Caki2 (cell line): ENCODE results near the gene RMI1. TPM values are rescaled to one million over a fixed set of nuclear protein-coding genes. Genes with fewer than 3 reads are reported as not detected.
"Not testable (repeated sequence)": the region's sequence is repeated elsewhere in the genome, so short reads cannot be mapped to it uniquely, and the experiment has no call there.

ENCODE experiments used
- DNase-seq: peaks from one replicate; pipeline ENCODE4 v3.0.0-alpha.2; 2015; ENCODE audit warnings: low read depth
- in situ Hi-C: cut with HindIII; loops from 2 replicates; pipeline ENCODE4 v1.10.0; 2016; ENCODE audit warnings: low sequenced_read_pairs, low pct_unique_long_range_greater_than_20kb, mixed read lengths
- total RNA-seq: library from RNA; depleted of rRNA; stranded (reverse); fragments of >200 nt; shearing (Covaris generic); gene quantifications from 2 replicates; pipeline ENCODE4 v1.2.3, GENCODE V29; 2014; ENCODE audit warnings: low replicate concordance; rRNA removed

The RMI1 gene
- total RNA-seq, result 4.7 and 12.4 TPM in 2 replicates

DNA sequence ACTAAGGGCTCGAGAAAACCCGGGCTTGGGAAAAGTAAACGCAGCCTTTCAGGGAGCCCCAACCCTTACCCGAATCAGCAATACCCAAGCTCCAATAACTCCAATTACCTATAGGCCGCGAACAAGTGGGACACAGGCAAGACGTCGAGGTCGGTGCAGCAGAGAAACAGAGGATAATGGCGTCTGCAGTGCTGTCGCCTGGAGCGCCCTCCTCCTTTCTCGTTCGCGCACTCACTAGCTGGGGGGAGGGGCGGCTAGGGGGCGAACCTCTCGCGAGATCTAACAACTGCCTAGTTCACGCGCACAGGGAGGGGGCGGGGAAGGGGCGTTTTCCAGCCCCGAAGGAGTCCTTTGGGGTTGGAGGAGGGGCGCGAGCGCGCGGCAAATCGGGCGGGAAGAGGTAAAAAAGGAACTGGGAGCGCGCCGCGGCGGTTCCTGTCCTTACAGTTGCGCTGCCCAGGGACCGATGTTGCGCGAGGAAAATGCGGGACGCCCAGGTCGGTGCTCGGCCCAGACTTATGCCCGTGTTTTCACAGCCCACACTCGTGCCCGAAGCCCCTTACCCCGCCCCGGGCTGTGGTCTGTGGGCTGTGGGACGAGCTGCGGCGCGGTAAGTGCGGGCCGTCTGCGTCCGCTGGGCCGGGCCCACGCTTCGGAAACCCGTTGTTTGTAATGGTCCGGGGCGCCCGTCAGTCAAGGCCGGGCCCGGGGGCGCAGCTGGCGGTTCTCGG lies at the start of gene RMI1:
TSS of gene RMI1 (plus strand) at position 411 of the 731 bp plus-strand sequence. CDS start 20,182 bp downstream, outside the sequence.
- peak; percentile 95 for DNase-seq
- in situ Hi-C loops, result no loop called here

DNA sequence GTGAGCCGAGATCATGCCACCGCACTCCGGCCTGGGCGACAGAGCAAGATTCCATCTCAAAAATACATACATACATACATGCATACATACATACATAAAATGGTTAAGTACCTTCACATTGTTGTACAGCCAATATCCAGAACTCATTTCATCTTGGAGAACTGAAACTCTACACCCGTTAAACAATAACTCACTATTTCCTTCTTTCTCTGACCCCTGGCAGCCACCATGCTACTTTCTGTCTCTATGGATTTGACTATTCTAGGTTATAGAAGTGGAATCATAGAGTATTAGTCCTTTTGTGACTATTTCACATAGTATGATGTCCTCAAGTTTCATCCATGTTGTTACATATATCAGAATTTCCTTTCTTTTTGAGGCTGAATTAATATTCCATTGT lies 49.7 kb upstream of the RMI1 start:
- in situ Hi-C loops, result no loop called here

DNA sequence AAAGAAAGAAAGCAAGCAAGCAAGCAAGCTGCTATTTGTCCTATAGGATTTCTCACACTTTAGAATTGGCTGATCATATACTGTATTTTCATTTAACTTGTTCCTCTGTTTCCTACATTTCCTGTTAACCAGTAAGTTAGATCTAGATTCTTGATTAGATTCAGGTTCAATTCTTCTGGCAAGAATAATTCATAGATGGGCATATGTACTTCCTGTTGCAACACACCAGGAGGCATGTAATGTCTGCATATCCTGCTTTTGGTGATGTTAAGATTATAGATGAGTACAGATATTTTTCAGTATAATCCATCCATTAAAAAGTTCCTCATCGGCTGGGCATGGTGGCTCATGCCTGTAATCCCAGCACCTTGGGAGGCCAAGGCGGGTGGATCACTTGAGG lies 48.6 kb upstream of the RMI1 start:
- in situ Hi-C loops, result no loop called here
- no peak for DNase-seq

More for the DNA sequence above, 49.7 kb upstream of the RMI1 start:
- no peak for DNase-seq

DNA sequence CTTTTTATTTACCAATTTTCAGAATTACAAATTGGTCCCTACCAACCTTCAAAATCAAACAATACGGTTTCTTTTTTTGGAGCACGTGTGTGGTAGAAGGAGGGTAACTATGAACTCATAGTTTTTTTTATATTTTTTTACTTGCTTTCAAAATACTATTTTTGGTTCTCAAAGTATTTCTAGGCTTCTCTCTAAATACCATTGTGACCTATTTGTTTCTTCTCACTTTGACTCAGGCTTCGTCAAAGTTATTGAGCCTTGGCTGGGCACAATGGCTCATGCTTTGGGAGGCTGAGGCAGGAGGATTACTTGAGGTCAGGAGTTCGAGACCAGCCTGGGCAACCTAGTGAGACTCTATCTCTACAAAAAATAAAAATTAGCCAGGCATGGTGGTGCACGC lies 47.8 kb upstream of the RMI1 start:
- in situ Hi-C loops, result no loop called here

DNA sequence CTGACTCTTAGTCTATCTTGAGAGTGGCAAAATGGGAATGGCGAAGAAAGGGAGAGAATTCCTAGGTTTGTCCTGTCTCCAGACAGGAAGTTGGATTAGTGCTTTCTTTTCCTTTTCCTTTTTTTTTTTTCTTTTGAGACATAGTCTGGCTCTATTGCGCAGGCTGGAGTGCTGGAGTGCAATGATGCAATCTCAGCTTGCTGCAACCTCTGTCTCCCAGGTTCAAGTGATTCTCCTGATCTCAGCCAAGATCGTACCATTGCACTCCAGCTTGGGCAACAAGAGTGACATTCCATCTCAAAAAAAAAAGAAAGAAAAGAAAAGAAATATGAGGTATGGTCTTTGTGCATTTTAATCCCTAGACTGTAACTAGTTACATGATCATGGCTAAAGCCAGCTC lies 46.8 kb upstream of the RMI1 start:
- in situ Hi-C loops, result no loop called here
- no peak for DNase-seq

More for the DNA sequence above, 47.8 kb upstream of the RMI1 start:
- DNase-seq, result no peak

DNA sequence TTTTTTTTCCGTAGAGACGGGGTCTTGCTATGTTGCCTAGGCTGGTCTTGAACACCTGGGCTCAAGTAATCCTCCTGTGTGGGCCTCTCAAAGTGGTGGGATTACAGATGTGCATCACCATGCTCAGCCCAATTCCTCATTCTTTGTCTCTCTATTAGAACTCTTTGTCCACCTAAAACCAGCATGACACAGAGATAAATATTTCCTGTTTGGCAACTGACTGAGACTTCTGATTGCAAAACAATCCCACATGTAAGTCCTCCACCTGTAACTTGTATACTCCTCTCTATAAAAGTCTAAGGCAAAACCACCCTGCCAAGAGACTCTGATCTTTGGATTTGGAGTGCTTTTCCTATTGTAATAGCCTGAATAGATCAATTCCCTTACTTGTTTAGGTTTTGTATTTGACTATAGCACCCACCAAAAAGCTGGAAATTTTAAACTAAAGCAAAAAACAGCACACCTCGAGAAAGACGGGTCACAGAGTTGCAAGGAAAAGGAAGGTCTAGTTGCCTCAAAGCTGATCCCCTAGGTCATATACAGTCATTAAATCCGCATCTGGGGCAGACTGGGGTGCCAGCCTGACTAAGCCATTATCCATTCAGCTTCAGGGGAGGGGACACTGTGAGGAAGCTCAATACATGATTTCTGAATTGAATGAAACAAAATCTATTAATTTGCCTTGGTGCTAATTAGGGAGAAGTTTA lies 45.9 kb upstream of the RMI1 start:
- in situ Hi-C loops, result no loop called here
- DNase-seq, result no peak

DNA sequence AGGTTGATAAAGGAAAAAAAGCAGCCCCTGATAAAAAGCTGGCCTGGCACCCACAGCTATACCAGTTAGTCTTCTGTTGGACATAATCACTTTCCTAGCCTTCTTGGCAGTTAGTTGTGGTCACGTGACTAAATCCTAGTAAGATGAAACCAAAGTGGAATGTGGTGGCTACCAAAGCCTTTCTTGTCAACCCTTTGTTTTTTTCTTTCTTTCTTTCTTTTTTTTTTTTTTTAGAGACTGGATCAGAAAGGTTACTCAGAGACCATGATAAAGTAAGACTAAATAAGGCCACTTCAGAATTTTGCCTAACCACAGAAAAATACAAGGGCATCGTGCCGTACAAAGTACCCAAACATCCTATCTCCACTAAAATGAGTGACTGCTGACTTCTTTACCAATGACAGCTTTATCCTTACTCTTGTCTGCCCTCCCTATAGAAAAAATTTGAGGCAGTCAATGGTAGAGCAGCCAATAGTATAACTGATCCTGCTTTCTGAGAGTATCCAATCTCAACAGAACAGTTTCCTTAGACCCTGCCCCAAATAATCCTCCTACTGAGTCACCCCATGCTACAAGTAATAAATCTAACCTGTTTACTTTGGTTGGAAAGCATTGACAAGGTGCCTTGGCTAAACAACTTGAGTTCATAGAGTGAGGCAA lies 45.2 kb upstream of the RMI1 start:
- in situ Hi-C loops, result no loop called here
- peak; percentile 29 for DNase-seq

DNA sequence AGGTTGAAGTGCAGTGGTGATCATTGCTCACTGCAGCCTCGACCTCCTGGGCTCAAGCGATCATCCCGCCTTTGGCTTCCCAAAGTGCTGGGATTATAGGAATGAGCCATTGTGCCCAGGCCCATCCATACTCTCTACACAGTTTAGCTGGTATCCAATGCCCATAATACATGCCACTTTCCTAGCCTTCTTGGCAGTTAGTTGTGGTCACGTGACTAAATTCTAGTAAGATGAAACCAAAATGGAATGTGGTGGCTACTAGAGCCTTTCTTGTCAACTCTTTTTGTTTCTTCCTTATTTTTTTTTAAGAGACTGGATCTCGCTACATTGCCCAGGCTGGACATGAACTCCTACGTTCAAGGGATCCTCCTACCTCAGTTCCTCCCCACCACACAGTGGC lies 44.1 kb upstream of the RMI1 start:
- DNase-seq, result no peak
- in situ Hi-C loops, result no loop called here

DNA sequence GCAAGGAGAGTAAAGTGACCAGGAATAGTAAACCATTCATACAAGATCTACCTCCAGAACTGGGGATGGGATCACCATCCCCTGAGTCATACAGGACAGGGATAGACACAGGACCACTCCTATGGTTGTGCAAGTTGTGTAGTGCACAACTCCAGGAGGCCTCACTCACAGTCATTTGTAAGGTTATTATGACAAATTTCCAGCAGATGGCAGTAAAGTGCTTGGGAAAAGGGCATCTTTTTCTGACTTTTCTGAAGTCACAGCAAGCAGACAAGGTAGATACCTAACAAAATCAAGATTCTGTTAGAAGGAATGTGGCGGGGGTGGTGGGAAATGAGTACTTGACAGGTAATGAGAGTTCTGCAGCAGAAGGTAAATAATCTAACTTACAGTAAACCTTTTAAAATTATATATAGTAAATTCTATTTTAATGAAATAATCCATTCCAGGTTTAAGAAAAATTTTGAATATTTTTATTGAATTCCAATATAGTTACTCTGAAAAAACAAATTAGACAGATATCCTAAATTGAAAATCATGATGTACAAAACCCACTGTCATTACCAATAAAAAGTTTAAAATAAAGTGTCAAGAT lies 42.6 kb upstream of the RMI1 start:
- in situ Hi-C loops, result no loop called here
- DNase-seq, result peak; percentile 47

DNA sequence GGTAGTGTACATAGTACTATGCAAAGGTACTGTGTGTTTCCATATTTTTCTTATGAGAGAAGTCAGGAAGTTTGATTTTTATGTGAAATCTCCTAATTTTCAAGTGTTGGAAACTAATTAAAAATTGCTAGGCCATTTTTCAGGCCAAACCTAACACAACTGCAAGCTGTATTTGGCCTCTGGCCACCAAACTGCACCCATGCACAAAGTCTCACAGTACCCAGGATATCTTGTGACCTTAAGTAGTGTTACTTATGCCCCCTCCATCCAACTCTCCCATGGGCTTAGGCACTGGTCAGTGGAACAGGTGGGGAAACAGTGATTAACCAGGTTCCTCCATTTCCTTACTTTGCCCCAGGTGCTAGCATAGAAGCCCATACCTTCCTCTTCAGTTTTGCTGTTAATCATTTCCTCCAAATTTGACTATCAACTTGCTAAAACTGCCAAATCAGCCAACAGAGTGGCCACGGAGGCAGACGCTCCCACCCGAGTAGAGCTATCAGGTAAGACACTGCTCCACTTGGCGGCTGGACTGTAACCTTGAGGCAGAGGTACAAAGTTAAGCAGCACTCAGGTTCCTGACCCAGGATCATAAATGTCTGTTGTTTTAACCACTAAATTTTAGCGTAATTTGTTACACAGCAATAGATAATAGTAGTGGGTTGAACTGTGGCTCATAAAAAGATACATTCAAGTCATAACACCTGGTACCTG lies 39.9 kb upstream of the RMI1 start:
- in situ Hi-C loops, result no loop called here
- DNase-seq, result no peak

DNA sequence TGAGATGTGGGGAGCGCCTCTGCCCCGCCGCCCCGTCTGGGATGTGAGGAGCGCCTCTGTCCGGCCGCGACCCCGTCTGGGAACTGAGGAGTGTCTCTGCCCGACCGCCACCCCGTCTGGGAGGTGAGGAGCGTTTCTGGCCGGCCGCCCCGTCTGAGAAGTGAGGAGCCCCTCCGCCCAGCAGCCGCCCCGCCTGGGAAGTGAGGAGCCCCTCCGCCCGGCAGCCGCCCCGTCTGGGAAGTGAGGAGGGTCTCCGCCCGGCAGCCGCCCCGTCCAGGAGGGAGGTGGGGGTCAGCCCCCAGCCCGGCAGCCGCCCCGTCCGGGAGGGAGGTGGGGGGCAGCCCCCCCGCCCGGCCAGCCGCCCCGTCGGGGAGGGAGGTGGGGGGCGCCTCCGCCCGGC lies 32.5 kb upstream of the RMI1 start:
- in situ Hi-C loops, DNase-seq: not testable (repeated sequence)

DNA sequence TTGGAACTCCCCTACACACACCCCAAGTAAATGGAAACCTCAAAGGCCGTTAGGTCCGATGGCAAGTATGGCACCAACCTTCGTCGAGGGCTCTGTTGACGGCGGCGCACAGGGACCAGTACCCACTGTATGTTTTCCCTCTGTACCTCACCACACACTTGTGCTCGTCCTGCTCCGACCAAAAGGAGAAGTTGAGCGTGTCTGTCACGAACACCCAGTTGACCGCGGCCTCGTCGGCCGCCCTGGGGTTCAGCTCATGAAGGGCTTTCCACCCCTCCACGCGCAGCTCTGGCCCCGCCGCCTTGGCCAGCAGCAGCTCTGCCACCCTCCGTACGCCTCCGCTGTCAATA lies 24.5 kb upstream of the RMI1 start:
- DNase-seq, result no peak
- in situ Hi-C loops, result no loop called here

DNA sequence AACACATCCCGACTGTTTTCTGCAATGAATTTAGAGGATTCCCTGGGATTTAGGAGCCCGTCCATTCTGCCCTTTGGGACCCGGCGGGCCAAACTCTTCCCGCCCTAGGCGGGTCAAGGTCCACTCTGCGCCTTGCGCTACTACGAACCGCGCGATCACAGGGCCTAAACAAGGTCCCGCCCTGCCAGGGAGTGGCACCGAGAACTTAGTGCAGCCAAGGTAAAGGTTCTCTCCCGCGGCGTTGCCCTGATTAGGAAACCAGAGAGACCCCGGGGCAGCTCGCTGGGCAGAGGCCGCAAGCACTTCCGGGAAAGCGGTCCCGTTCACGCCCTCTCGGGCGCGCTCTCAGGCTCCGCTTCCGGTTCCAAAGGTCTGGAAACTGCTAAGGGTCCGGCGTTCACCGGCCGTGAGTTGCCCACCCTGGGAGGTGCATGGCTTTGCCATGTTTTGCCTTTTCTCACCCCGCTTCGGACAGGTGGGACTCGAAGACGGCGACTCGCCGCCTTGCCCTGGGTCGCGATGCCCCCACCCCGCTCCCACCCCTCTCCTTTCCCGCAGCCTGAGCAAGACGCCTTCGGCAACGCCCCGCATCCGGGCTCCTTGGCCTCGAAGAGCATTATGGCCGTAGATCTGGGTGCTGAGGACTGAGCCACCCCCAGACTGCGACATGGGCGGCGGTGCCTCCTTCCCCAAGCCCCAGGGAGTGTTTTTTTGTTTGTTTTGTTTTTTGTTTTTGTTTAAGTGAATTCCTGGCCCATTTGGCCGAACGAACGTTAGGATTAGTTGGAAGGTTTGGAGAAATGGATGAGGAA lies 24.0 kb upstream of the RMI1 start:
- DNase-seq, result peak; percentile 72
- in situ Hi-C loops, result no loop called here

DNA sequence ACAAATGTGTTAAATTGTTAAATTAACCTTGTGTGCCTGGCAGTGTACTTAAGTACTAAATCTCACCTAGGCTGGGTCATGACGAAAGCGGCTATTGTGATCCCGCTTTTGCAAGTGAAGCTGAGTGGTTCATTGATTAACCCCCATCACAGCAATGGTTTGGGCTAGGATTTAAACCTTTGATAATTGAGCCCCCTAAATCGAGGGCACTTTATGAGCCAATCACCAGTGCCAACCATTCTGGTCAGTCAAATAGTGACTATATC lies 23.4 kb upstream of the RMI1 start:
- in situ Hi-C loops, result no loop called here
- DNase-seq, result peak; percentile 44

DNA sequence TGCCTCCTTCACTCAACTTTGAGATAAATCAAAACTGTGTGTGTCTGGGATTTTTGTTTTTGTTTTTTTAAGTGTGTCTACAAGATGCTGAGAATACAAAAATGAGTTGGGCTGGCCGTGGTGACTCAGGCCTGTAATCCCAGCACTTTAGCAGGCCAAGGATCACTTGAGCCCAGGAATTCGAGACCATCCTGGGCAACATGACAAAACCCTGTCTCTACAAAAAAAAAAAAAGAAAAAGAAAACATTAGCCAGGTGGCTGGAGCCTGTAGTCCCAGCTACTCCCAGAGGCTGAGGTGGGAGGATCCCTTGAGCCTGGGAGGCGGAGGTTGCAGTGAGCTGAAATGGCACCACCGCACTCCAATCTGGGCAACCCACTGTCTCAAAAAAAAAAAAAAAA lies 21.5 kb upstream of the RMI1 start:
- in situ Hi-C loops, result no loop called here
- peak; percentile 96 for DNase-seq

DNA sequence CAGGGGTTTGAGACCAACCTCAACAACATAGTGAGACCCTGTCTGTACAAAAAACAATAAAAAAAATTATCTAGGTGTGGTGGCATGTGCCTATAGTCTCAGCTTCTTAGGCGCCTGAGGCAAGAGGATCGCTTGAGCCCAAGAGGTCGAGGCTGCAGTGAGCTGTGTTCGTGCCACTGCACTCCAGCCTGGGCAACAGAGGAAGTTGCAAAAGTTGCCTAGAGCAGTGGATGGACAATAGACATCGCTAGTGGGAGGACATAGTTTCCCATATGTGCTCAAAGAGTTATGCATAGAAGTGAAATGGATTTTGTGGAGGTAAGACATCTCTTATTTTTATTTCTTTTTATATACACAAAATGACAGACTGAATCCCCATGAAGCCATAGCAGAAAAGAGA lies 19.6 kb upstream of the RMI1 start:
- in situ Hi-C loops, result no loop called here
- DNase-seq, result no peak

DNA sequence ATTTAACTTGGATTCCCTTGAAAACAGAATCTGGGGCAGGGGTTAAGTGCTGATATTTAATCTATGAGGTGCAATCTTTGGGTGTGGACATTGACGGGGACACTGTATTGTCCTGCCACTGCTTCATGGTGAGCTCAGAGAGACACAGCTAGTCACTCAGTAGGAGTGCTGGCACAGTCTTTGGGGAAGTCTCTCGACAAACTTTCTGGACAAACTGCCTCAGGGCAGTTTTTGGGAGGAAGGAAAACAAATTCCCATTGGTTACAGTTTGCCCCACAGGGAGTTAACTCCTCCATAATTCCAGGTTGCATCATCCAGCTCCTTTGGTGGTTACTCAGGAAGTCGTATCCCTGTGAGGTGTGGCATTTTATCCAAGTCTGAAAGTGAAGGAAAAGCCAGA lies 18.4 kb upstream of the RMI1 start:
- peak; percentile 69 for DNase-seq
- in situ Hi-C loops, result no loop called here

DNA sequence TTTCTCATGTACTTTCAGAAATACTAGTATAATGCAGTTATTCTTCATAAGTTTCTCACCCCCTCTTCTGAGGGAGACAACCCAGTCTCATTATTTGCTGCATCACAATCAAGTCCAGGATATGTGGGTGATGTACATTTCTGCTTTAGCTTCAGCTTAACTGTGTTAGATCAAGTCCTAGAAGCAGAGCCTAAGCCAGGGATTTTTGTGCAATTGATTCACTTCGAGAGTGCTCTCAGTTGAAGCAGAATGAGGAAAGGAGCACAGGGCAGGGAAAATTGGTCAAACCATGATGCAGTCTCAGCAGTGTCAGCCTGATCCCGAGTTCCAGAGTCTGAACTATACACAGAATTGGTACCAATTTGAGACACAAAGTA lies 15.6 kb upstream of the RMI1 start:
- no peak for DNase-seq

More for the DNA sequence above, 15.6 kb upstream of the RMI1 start:
- in situ Hi-C loops, result no loop called here
